Measurements from ENCODE around the gene CYP2W1.

Gene CYP2W1

GRCh38 chr7:978416-979091, 4.4 kb upstream of the CYP2W1 start:
- peaks cover 6 to 11% of the 10 kb centered on the region in 2 donors for H3K27me3 ChIP-seq (ENCODE audit: control insufficient read depth in 1 of 2, insufficient read depth in 2 of 2, low read length in 2 of 2)
- no peaks in the 10 kb centered on the region for H3K9me3 ChIP-seq (ENCODE audit: control insufficient read depth in 2 of 2, low read length in 2 of 2)
- no peaks in the 10 kb centered on the region for H3K36me3 ChIP-seq (ENCODE audit: control insufficient read depth in 2 of 2, insufficient read depth in 2 of 2, low read length in 2 of 2)
- peaks cover 10% of the 10 kb centered on the region for H3K4me1 ChIP-seq (ENCODE audit: control insufficient read depth, insufficient read depth, low read length)
- no peak overlapping the region for H3K27ac ChIP-seq (ENCODE audit: low read length)
- H3K9ac ChIP-seq (ENCODE audit: low read length in 2 of 2) = no peak overlapping the region
- H3K4me3 ChIP-seq (ENCODE audit: low read length in 2 of 2) = no peak overlapping the region

GRCh38 chr7:979151-979550, 3.8 kb upstream of the CYP2W1 start:
- H3K36me3 ChIP-seq (ENCODE audit: control insufficient read depth in 2 of 2, insufficient read depth in 2 of 2, low read length in 2 of 2) = no peaks in the 10 kb centered on the region
- peaks cover 12 to 14% of the 10 kb centered on the region in 2 donors for H3K27me3 ChIP-seq (ENCODE audit: control insufficient read depth in 1 of 2, insufficient read depth in 2 of 2, low read length in 2 of 2)
- peaks cover 5% of the 10 kb centered on the region for H3K4me1 ChIP-seq (ENCODE audit: control insufficient read depth, insufficient read depth, low read length)
- no peak overlapping the region for H3K27ac ChIP-seq (ENCODE audit: low read length)
- no peaks in the 10 kb centered on the region for H3K9me3 ChIP-seq (ENCODE audit: control insufficient read depth in 2 of 2, low read length in 2 of 2)
- no peak overlapping the region for H3K4me3 ChIP-seq (ENCODE audit: low read length in 2 of 2)
- no peak overlapping the region for H3K9ac ChIP-seq (ENCODE audit: low read length in 2 of 2)

GRCh38 chr7:979886-980571, 3.0 kb upstream of the CYP2W1 start:
- Histone ChIP-seq H3K36me3 (ENCODE audit: control insufficient read depth in 2 of 2, insufficient read depth in 2 of 2, low read length in 2 of 2) (no peaks in the 10 kb centered on the region), H3K4me3 (ENCODE audit: low read length in 2 of 2) (no peak overlapping the region), H3K9me3 (ENCODE audit: control insufficient read depth in 2 of 2, low read length in 2 of 2) (no peaks in the 10 kb centered on the region), H3K27ac (ENCODE audit: low read length) (no peak overlapping the region), H3K4me1 (ENCODE audit: control insufficient read depth, insufficient read depth, low read length) (peaks cover 3% of the 10 kb centered on the region), H3K27me3 (ENCODE audit: control insufficient read depth in 1 of 2, insufficient read depth in 2 of 2, low read length in 2 of 2) (peaks cover 15 to 17% of the 10 kb centered on the region in 2 donors), H3K9ac (ENCODE audit: low read length in 2 of 2) (no peak overlapping the region)

- no peak overlapping the region for H3K27ac ChIP-seq (ENCODE audit: low read length)
- no peaks in the 10 kb centered on the region for H3K9me3 ChIP-seq (ENCODE audit: control insufficient read depth in 2 of 2, low read length in 2 of 2)
- peaks cover 25 to 29% of the 10 kb centered on the region in 2 donors for H3K27me3 ChIP-seq (ENCODE audit: control insufficient read depth in 1 of 2, insufficient read depth in 2 of 2, low read length in 2 of 2)
- H3K9ac ChIP-seq (ENCODE audit: low read length in 2 of 2) = no peak overlapping the region
- H3K4me3 ChIP-seq (ENCODE audit: low read length in 2 of 2) = no peak overlapping the region
- H3K36me3 ChIP-seq (ENCODE audit: control insufficient read depth in 2 of 2, insufficient read depth in 2 of 2, low read length in 2 of 2) = no peaks in the 10 kb centered on the region
- no peaks in the 10 kb centered on the region for H3K4me1 ChIP-seq (ENCODE audit: control insufficient read depth, insufficient read depth, low read length)
Observed at GRCh38 chr7:981793-982510, 1.0 kb upstream of the CYP2W1 start.

GRCh38 chr7:982511-983003, 424 bp upstream of the CYP2W1 start:
- no peak overlapping the region for H3K4me3 ChIP-seq (ENCODE audit: low read length in 2 of 2)
- H3K27me3 ChIP-seq (ENCODE audit: control insufficient read depth in 1 of 2, insufficient read depth in 2 of 2, low read length in 2 of 2) = peaks cover 31% of the 10 kb centered on the region in 2 donors
- no peaks in the 10 kb centered on the region for H3K36me3 ChIP-seq (ENCODE audit: control insufficient read depth in 2 of 2, insufficient read depth in 2 of 2, low read length in 2 of 2)
- H3K27ac ChIP-seq (ENCODE audit: low read length) = no peak overlapping the region
- no peaks in the 10 kb centered on the region for H3K4me1 ChIP-seq (ENCODE audit: control insufficient read depth, insufficient read depth, low read length)
- no peaks in the 10 kb centered on the region for H3K9me3 ChIP-seq (ENCODE audit: control insufficient read depth in 2 of 2, low read length in 2 of 2)
- no peak overlapping the region for H3K9ac ChIP-seq (ENCODE audit: low read length in 2 of 2)

- H3K36me3 ChIP-seq (ENCODE audit: control insufficient read depth in 2 of 2, insufficient read depth in 2 of 2, low read length in 2 of 2) = no peaks in the 10 kb centered on the region
- no peaks in the 10 kb centered on the region for H3K9me3 ChIP-seq (ENCODE audit: control insufficient read depth in 2 of 2, low read length in 2 of 2)
- H3K4me3 ChIP-seq (ENCODE audit: low read length in 2 of 2) = no peak overlapping the region
- H3K27ac ChIP-seq (ENCODE audit: low read length) = no peak overlapping the region
- H3K9ac ChIP-seq (ENCODE audit: low read length in 2 of 2) = no peak overlapping the region
- H3K27me3 ChIP-seq (ENCODE audit: control insufficient read depth in 1 of 2, insufficient read depth in 2 of 2, low read length in 2 of 2) = peaks cover 38 to 42% of the 10 kb centered on the region in 2 donors
- H3K4me1 ChIP-seq (ENCODE audit: control insufficient read depth, insufficient read depth, low read length) = peaks cover 3% of the 10 kb centered on the region
Observed at GRCh38 chr7:983616-984071, 663 bp downstream of the CYP2W1 start.

- Histone ChIP-seq H3K9ac (ENCODE audit: low read length in 2 of 2) (no peak overlapping the region), H3K27me3 (ENCODE audit: control insufficient read depth in 1 of 2, insufficient read depth in 2 of 2, low read length in 2 of 2) (peaks cover 38 to 48% of the 10 kb centered on the region in 2 donors), H3K27ac (ENCODE audit: low read length) (no peak overlapping the region), H3K9me3 (ENCODE audit: control insufficient read depth in 2 of 2, low read length in 2 of 2) (no peaks in the 10 kb centered on the region), H3K4me1 (ENCODE audit: control insufficient read depth, insufficient read depth, low read length) (peaks cover 3% of the 10 kb centered on the region), H3K4me3 (ENCODE audit: low read length in 2 of 2) (no peak overlapping the region), H3K36me3 (ENCODE audit: control insufficient read depth in 2 of 2, insufficient read depth in 2 of 2, low read length in 2 of 2) (no peaks in the 10 kb centered on the region)
Observed at GRCh38 chr7:984361-985126, 1.6 kb downstream of the CYP2W1 start.

GRCh38 chr7:985127-985416, 2.1 kb downstream of the CYP2W1 start:
- Histone ChIP-seq H3K4me3 (ENCODE audit: low read length in 2 of 2) (no peak overlapping the region), H3K4me1 (ENCODE audit: control insufficient read depth, insufficient read depth, low read length) (peaks cover 3% of the 10 kb centered on the region), H3K36me3 (ENCODE audit: control insufficient read depth in 2 of 2, insufficient read depth in 2 of 2, low read length in 2 of 2) (no peaks in the 10 kb centered on the region), H3K27me3 (ENCODE audit: control insufficient read depth in 1 of 2, insufficient read depth in 2 of 2, low read length in 2 of 2) (peaks cover 38 to 48% of the 10 kb centered on the region in 2 donors), H3K9me3 (ENCODE audit: control insufficient read depth in 2 of 2, low read length in 2 of 2) (no peaks in the 10 kb centered on the region), H3K27ac (ENCODE audit: low read length) (no peak overlapping the region), H3K9ac (ENCODE audit: low read length in 2 of 2) (no peak overlapping the region)

GRCh38 chr7:985915-986741, 3.1 kb downstream of the CYP2W1 start:
- Histone ChIP-seq H3K9ac (ENCODE audit: low read length in 2 of 2) (no peak overlapping the region), H3K27me3 (ENCODE audit: control insufficient read depth in 1 of 2, insufficient read depth in 2 of 2, low read length in 2 of 2) (peaks cover 38 to 48% of the 10 kb centered on the region in 2 donors), H3K4me3 (ENCODE audit: low read length in 2 of 2) (no peak overlapping the region), H3K36me3 (ENCODE audit: control insufficient read depth in 2 of 2, insufficient read depth in 2 of 2, low read length in 2 of 2) (no peaks in the 10 kb centered on the region), H3K4me1 (ENCODE audit: control insufficient read depth, insufficient read depth, low read length) (peaks cover 3% of the 10 kb centered on the region), H3K27ac (ENCODE audit: low read length) (no peak overlapping the region), H3K9me3 (ENCODE audit: control insufficient read depth in 2 of 2, low read length in 2 of 2) (no peaks in the 10 kb centered on the region)
